NCI-H2196 (cell line): ENCODE results near the gene CFAP46.
A peak's percentile ranks its signal among the peaks of the same experiment; 100 is the strongest.
"Not testable (repeated sequence)": the region's sequence is repeated elsewhere in the genome, so short reads cannot be mapped to it uniquely, and the experiment has no call there.

Experiments
- DNase-seq: peaks from one replicate; lab custom pipeline; 2025; ENCODE audit not compliant: unreplicated experiment; lab: John Stamatoyannopoulos, UW

The CFAP46 gene

DNA sequence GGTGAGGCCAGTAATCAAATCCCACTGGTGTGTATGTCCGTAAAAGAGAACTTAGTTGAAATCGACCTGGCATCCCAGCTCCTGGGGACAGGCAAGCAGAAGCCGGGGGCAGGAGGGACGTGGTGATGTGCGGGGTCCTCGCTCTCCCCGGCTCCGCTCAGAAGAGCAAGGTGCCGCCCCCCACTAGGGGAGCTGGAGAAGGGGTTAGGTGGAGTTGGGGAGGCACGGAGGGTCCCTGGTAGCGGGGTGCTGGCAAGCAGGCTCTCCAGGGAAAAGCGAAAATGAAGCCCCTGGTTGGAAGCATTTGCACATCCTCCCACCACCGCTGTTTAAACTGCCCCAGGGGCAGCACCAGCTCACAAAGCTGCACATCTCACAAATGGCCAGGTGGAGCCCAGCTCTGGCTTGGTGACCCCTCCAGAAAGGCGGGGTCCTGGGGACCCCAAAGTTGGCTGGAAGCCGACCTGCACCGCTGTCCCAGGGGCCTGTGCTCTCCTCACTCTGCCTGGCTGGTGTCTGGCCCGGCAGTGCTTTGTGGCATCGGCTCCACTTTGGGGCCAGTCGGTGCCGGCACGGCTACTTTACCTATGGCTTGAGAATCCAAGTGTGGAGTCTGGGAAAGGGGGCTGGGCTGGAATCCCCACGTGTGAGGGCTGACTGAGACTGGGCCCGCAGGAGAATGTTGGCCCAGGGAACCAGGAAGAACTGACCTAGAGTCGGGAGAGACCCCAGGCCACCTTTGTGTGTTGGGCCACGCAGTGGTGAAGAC is 2.9 kb upstream of the CFAP46 start:
- no peak for DNase-seq

DNA sequence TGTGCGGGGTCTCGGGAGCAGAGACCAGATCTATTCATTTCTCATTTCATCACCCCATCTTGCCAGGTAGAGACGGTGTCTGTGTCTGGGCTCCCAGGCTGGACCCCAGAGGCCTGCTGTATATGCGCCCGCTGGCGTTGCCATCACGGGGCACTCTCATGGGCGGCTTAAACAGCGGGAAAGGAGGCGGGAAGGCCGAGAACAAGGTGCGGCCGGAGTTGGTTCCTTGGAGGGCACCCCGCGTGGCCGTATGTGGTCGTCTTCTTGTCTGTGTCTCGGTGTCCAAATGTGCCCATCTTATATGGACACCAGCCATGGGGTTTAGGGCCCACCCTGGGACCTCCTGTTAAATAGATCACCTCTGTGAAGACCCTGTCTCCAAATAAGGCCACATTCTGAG is 2.1 kb upstream of the CFAP46 start:
- DNase-seq, result no peak

DNA sequence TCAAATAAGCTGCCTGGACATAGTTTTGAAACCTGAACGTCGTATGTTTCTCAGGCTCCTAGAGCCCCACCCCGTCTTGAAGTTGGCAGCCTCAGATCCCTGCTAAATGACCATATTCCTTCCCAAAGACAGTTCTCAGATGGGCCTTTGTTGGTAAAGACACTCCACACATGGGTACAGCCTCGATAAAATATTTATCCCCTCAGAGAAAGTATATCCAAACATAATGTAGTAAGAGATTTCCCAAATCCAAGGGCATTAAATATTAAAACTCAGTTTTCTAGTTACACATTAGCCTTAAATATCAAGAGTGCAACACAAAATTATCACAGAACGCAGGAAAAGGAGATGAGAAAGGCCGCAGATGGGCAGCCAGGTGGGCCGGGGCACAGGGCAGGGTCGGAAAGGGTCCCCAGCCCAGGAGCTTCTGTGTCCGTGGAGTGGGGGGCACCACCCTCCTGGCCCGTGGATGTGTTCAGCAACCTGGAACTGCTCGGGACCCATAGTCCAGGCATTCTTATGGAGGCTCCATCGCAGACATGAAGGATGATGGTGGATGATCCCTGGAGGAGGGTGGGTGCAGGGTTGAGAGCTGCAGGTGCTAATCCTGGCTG is 1.5 kb upstream of the CFAP46 start:
- DNase-seq, result no peak

DNA sequence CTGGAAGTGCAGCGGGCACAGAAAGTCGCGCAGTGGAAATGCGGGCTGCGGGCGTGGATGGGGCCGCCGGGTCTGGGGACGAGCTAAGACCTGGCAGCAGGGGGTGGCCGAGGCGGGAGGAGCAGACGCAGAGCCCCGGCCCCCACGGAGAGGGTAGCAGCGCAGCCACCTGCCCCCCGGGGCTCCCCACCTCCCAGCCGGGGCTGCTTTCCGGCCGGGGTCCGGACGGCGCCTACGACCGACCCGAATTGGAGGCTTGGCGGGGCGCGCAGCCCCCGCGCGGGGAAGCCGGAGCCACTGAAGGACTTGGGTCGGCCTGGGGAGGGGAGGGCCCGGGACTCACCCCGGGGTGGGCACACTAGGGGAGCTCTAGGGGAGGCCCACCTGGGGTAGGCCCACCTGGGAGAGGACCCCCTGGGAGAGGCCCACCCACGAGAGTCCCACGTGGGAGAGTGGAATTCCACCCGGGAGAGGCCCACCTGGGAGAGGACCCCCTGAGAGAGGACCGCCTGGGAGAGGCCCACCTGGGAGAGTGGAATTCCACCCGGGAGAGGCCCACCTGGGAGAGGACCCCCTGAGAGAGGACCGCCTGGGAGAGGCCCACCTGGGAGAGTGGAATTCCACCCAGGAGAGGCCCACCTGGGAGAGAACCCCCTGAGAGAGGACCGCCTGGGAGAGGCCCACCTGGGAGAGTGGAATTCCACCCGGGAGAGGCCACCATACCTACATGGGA is 854 bp upstream of the CFAP46 start:
- DNase-seq, result no peak

DNA sequence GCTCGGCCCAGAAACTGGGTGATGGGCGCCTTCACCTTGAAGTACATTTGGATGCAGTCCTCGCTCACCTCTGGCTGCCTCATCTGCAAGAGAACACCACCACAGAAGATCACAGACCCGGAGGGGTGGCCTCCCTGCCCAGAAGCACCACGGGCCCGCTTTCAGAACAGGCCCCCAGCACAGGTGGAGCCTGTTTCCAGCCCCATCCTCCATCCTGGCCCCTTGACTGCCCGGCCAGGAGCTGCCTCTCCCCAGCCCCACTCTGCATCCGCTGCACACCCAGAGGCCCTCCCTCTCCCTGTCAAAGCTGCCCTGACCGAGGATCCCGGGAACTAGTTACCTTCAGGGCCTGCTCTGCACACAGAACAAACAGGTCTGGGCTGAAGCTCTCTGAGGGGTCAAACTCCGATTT is 724 bp downstream of the CFAP46 start:
- DNase-seq, result no peak

DNA sequence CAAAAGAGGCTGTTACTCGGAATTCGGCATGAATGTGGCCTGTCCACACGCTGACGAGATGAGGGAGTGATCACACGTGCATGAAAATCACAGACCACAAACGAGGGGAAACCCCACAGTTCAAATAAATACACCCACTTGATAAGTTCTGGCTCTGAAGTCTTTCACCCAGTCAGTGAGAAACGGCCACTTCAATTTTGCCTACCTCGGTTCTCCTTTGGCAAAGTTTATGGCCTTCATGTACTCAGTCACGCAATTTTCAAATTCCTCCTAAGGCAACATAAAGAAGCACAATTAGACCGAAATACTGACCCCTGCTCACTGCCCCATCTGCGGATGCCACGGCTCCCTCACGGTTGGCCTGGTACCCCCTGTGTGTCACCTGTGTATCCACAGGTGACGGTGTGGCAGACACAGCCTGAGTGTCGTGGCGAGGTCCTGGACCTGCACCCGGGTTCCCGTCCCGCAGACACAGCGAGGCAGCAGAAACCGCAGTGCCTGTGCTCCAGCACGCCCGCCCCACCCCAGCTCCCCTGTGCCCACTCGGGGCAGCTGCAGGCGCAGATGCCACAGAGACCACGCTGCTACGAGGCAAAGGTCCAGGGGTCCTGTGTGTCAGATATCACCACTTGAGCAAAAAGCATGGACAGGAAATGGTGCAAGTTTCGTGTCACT is 1.4 kb downstream of the CFAP46 start:
- DNase-seq, result no peak

DNA sequence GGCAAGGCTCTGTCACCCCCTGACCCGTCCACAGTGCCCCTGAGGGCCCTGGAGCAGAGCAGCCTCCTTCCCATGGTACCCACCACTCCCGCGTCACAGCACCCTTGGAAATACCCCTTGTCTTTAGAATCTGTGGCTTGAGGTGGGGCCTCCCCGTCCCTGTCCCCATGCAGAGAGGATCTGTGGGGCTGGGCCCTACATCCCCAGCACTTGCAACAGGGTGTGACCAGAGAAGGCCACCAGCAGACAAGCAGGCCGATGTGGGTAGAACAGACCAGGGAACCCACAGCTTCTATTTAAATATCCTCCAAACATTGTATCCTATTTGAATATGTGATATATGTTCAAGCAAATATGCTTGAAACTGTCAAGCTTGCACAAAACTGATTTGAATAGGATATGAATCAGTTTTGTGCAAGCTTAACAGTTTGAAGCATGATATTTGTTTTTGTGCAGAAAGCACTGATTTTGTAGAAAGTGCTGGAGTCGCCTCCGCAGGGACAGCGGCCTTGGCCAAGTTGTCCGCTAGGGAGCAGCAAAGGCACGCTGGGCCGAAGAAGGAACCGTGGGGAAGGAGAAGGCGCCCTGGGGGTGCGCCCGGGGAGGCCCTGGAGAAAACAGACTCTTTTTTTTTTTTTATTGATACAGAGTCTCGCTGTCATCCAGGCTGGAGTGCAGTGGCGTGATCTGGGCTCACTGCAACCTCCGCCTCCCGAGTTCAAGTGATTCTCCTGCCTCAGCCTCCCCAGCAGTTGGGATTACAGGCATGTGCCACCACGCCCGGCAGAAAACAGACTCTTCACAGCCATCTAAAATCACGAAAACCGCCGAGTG is 2.2 kb downstream of the CFAP46 start:
- DNase-seq, result peak; percentile 33

DNA sequence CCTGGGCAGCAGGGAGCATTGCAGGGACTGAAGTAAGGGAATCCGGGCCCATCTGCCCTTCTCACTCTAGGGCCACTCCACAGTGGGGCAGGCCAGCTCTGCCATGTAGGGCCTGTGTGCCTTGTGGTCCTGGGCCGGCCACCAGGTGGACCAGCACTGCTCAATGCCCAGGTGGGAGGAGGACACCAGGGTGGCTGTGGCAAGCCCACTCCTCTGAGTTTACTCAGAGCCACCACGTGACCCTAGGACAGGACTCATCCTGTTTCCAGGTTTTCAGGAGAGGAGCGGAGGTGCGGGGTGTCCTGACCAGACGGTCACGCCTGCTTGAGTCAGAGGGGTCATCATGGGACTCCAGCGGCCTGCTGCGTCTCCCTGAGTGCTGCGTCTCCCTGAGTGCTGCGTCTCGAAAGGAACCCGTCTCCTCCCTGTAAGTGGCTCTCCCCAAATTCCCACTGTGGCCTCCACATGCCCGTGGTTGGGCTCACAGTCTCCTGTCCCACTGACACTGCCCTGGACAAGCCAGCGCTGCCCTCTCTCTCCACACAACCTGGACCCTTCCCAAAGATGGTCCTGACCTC is 2.9 kb downstream of the CFAP46 start:
- no peak for DNase-seq

DNA sequence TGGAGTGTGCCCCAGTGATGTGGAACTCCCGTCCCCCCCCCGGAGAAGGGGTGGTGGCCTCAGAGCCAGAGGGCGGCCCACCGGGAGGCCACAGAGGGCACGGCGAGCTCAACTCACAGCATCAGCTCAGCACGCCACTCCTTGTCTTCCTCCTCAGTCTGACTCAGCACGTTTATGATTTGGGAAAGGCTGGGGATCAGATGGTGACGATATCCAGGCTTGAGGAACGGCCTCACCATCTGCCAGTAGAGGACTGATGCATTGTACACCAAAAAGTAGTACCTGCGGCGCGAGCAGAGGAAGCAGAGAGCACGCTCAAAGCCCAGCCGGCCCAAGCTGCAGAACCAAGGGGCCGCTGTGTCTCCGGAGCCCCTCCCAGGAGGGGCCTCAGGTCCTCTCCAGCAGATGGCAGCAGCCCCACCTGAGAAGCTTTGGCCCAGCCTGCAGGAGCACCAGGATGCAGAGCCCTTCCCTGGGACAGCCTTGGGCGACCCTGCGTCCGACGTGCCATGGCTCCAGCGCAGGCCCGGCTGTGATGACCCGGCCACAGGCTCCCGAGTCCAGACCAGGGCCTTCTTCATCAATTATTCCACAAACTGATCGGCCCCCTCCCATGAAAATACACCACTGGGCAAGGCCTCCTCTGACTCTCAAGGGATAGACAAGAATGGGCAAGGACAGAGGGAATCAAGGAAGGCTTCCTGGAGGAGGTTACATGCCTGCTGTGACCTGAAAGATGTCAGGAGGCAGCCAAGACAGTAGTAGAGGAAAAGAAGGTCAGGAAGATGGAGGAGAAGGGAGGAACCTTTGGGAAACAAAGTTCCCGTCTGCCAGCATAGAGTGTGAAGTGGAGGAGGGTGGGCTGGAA is 3.7 kb downstream of the CFAP46 start:
- no peak for DNase-seq

DNA sequence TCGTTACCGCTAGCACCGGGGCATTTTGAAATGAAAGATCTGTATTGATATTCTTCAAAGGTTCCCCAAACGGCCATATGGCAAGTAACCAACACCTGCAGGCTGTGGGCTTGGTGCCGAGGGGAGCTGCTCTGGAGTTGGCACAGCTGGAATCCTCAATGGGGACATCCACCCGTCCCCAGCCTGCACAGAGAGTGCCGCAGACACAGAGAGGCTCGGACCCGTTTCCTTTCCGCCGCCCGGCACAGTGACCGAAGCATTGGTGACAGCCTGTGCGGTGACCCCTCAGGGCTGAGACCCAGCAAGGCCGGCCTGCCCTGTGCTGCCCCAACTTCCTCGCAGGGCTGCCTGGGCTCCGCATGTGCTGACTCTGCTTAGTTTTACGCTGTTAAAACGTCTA is 4.5 kb downstream of the CFAP46 start:
- no peak for DNase-seq

DNA sequence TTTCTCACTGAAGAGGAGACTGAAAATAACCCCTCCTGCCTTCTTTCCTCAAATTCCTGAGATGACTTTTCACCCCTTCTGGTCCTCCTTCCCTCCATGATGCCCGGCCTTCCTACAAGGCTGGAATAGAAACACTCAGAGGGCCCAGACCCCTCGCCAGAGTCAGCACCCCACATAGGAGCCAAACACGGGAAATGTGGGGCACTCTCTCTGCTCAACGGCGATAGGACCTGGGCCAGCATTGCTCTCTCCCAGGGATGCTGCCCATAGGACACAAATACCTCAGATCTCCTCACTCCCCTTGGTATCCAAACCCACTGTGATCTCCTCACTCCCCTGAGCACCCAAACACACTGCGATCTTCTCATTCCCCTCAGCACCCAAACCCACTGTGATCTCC is 7.4 kb downstream of the CFAP46 start:
- no peak for DNase-seq

DNA sequence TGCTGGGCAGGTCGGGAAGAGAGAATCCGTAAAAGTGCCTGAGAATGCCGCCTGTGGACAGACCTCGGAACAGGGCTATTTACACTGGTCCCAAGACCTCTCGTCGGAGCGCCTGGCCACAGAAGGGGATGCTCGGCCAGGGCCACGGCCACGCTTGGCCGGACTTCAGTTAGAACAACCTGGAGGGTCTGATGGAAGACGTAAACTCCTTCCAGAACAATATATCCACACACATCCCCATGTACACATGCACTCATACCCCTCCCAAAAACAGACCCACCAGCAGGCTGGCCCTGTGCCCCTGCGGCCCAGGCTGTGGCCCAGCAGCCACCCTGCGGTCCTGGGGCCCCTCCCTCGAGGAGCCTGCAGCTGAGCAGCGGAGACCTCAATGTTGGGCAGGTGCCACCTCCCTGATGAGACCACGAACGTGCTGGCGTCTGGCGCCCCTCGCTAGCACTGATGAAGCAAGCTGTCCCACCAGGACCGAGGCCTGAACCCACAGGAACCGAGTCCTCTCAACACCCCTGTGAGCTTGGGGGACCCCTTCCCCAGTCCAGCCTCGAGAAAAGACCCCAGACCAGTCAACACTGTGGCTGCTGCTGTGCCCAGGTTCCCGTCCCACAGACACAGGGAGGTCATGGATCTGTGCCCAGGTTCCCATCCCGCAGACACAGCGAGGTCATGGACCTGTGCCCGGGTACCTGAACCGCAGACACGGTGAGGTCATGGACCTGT is 8.9 kb downstream of the CFAP46 start:
- DNase-seq, result no peak

DNA sequence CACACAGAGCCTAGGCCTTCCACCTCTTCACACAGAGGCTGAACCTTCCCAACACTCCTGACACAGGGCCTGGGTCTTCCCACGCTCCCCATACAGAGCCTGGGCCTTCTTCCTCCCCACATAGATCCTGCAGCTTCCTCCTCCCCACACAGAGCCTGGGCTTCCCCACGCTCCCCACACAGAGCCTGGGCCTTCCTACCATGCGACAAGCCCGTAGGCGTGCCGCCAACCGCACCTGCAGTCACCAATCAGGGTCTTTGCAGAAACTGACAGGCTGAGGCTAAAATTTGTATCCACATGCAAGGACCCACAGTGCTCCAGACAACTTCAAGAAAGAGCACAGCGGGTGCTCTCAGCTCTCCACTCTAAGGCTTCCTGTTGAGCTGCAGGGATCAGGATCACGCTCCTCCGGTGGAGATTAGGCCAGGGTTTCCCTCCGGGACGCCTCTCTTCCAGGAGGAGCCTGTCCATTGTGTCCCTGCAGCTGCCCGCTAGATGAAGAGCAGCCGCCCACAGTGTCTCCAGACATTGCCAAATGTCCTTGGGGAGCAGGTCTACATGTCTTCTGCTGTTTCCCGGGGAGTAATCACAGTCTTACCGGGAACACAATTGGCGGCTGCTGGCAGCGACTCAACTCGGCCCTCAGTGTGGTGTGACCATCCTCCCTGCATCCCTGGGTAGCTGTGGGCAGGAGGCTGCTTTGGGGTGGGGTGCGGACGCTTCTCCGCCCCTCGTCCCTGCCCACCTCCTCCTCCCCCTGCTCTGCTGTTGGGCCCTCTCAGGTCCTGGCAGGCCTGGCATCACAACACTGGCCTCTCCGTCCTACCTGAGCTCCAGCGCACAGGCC is 9.7 kb downstream of the CFAP46 start:
- no peak for DNase-seq

DNA sequence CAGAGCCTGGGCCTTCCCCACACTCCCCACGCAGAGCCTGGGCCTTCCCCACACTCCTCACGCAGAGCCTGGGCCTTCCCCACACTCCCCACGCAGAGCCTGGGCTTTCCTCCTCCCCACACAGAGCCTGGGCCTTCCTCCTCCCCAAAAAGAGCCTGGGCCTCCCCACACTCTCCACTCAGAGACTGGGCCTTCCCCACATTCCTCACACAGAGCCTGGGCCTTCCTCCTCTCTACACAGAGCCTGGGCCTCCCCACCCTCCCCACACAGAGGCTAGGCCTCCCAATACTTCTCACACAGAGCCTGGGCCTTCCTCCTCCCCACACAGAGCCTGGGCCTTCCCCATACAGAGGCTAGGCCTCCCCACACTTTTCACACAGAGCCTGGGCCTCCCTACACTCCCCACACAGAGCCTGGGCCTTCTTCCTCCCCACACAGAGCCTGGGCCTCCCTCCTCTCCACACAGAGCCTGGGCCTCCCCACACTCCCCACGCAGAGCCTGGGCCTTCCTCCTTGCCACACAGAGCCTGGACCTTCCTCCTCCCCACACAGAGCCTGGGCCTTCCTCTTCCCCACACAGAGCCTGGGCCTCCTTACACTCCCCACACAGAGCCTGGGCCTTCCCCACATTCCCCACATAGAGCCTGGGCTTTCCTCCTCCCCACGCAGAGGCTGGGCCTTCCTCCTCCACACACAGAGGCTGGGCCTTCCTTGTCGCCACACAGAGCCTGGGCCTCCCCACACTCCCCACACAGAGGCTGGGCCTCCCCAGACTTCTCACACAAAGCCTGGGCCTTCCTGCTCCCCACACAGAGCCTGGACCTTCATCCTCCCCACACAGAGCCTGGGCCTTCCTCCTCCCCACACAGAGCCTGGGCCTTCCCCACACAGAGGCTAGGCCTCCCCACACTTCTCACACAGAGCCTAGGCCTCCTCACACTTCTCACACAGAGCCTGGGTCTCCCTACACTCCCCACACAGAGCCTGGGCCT is 10.8 kb downstream of the CFAP46 start:
- not testable (repeated sequence) for DNase-seq

DNA sequence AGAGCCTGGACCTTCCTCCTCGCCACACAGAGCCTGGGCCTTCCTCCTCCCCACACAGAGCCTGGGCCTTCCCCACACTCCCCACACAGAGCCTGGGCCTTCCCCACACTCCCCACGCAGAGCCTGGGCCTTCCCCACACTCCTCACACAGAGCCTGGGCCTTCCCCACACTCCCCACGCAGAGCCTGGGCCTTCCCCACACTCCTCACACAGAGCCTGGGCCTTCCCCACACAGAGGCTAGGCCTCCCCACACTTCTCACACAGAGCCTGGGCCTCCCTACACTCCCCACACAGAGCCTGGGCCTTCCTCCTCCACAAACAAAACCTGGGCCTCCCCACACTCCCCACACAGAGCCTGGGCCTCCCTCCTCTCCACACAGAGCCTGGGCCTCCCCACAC is 11.7 kb downstream of the CFAP46 start:
- DNase-seq, result not testable (repeated sequence)

DNA sequence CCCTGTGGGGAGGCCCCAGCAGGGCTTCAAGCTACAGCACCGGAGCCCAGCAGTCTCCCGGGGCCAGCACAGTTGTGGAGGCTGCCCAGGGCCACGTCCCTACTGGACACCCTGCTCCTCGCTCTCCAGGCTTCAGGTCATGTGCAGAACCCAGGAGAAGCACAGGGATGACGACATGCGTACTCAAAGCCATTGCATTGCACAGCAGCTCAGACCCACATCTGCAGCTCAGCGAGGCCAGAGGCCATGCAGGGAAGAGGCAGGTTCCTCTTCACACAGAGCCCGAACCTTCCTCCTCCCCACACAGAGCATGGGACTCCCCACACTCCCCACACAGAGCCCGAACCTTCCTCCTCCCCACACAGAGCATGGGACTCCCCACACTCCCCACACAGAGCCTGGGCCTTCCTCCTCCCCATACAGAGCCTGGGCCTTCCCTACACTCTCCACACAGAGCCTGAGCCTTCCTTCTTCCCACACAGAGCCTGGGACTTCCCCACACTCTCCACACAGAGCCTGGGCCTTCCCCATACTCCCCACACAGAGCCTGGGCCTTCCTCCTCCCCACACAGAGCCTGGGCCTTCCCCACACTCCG is 12.3 kb downstream of the CFAP46 start:
- no peak for DNase-seq
